Hepatocyte (in vitro differentiated cells): Measurements from ENCODE around the gene COQ2. TPM values are rescaled to one million over a fixed set of nuclear protein-coding genes. Genes with fewer than 3 reads are reported as not detected.

ENCODE experiments used
- DNase-seq: peaks from one replicate; pipeline ENCODE4 v3.0.0-alpha.2; 2016; ENCODE audit warnings: low spot score
- H2AFZ ChIP-seq: fragments of 200-600 bp; sonication (generic); 2 replicates; pipeline ENCODE4 v1.6.0; 2016; ENCODE audit warnings: antibody characterized with exemption, mild to moderate bottlenecking
- H3K27ac ChIP-seq: fragments of 200-600 bp; sonication (generic); 2 replicates; pipeline ENCODE4 v1.5.1; 2016; ENCODE audit warnings: mild to moderate bottlenecking
- H3K27me3 ChIP-seq: fragments of 200-600 bp; sonication (generic); 2 replicates; pipeline ENCODE4 v1.6.1; 2016
- H3K36me3 ChIP-seq: fragments of 200-600 bp; sonication (generic); replicated peaks from 2 replicates; pipeline ENCODE4 v1.5.1; 2016; ENCODE audit warnings: low read depth; ENCODE audit not compliant: insufficient read depth
- H3K4me1 ChIP-seq: fragments of 200-600 bp; sonication (generic); 2 replicates; pipeline ENCODE4 v1.5.1; 2016; ENCODE audit warnings: mild to moderate bottlenecking, moderate library complexity; ENCODE audit not compliant: insufficient read depth
- H3K4me2 ChIP-seq: fragments of 200-600 bp; sonication (generic); 2 replicates; pipeline ENCODE4 v1.6.0; 2016
- H3K4me3 ChIP-seq: fragments of 200-600 bp; sonication (generic); 2 replicates; pipeline ENCODE4 v1.5.1; 2016; ENCODE audit warnings: mild to moderate bottlenecking
- H3K79me2 ChIP-seq: fragments of 200-600 bp; sonication (generic); 2 replicates; pipeline ENCODE4 v1.6.0; 2017; ENCODE audit warnings: mild to moderate bottlenecking
- H3K9me2 ChIP-seq: fragments of 200-600 bp; sonication (generic); replicated peaks from 2 replicates; pipeline ENCODE4 v1.6.0; 2017; ENCODE audit warnings: mild to moderate bottlenecking; ENCODE audit not compliant: insufficient read depth
- H3K9me3 ChIP-seq: fragments of 200-600 bp; sonication (generic); 2 replicates; pipeline ENCODE4 v1.5.1; 2016; ENCODE audit warnings: low read depth, mild to moderate bottlenecking
- H4K20me1 ChIP-seq: fragments of 200-600 bp; sonication (generic); 2 replicates; pipeline ENCODE4 v1.6.0; 2016; ENCODE audit warnings: mild to moderate bottlenecking; ENCODE audit not compliant: insufficient read depth, poor library complexity, severe bottlenecking
- CTCF ChIP-seq: fragments of 200-600 bp; sonication (generic); IDR thresholded peaks from 2 replicates; pipeline ENCODE4 v1.5.1; 2016; ENCODE audit warnings: antibody characterized with exemption, mild to moderate bottlenecking; ENCODE audit not compliant: poor library complexity
- EZH2 ChIP-seq: fragments of 200-600 bp; sonication (generic); IDR thresholded peaks from 2 replicates; pipeline ENCODE4 v1.6.1; 2016; ENCODE audit warnings: antibody characterized with exemption, mild to moderate bottlenecking, borderline replicate concordance
- EZH2phosphoT487 ChIP-seq: fragments of 200-600 bp; sonication (generic); IDR thresholded peaks from one replicate; pipeline ENCODE4 v1.6.1; 2018; ENCODE audit warnings: antibody characterized with exemption, mild to moderate bottlenecking, low read depth, moderate library complexity; ENCODE audit not compliant: unreplicated experiment, severe bottlenecking
- WGBS: methylation state at CpG from one replicate; pipeline ENCODE4 v1.1.6; 2016; ENCODE audit warnings: low lambda C conversion rate; ENCODE audit errors: missing lambda C conversion rate; 5-methylcytosine and 5-hydroxymethylcytosine counted together
- polyA plus RNA-seq: library from polyadenylated mRNA; unstranded; fragments of >200 nt; fragmentation: Nextera tagmentation; extraction: Ambion mirVana; gene quantifications from 2 replicates; pipeline ENCODE4 v1.2.1, GENCODE V29; 2016
- total RNA-seq: library from RNA; depleted of rRNA; stranded (reverse); fragments of >200 nt; gene quantifications from 2 replicates; pipeline ENCODE4 v1.2.3, GENCODE V29; 2014

Gene COQ2
- total and polyA plus RNA-seq, 2 experiments from 2014 or later: 13.4 to 18.6 TPM

GRCh38 chr4:83307920-83308319 lies 23.3 kb upstream of the COQ2 start:
- TF ChIP-seq EZH2phosphoT487 (no peak), CTCF (no peak), EZH2 (no peak)
- H3K4me1 ChIP-seq: no peaks in the 10 kb centered on the region
- H3K36me3 ChIP-seq: no peaks in the 10 kb centered on the region
- no peak overlapping the region for H3K4me3 ChIP-seq
- no peak overlapping the region for H3K27ac ChIP-seq
- DNase-seq: no peak
- WGBS: 79% methylated on average over 7 of the region's 7 CpGs
- no peaks in the 10 kb centered on the region for H3K27me3 ChIP-seq
- no peak overlapping the region for H2AFZ ChIP-seq
- no peaks in the 10 kb centered on the region for H3K79me2 ChIP-seq
- H3K4me2 ChIP-seq: no peak overlapping the region
- no peaks in the 10 kb centered on the region for H3K9me3 ChIP-seq
- no peaks in the 10 kb centered on the region for H3K9me2 ChIP-seq
- H4K20me1 ChIP-seq: no peaks in the 10 kb centered on the region

GRCh38 chr4:83305187-83305586 lies 20.6 kb upstream of the COQ2 start:
- Histone ChIP-seq H3K4me1 (no peaks in the 10 kb centered on the region), H3K4me2 (no peak overlapping the region), H3K9me2 (no peaks in the 10 kb centered on the region), H2AFZ (no peak overlapping the region), H3K9me3 (no peaks in the 10 kb centered on the region), H3K4me3 (no peak overlapping the region), H4K20me1 (no peaks in the 10 kb centered on the region), H3K27ac (no peak overlapping the region), H3K36me3 (no peaks in the 10 kb centered on the region), H3K79me2 (no peaks in the 10 kb centered on the region), H3K27me3 (no peaks in the 10 kb centered on the region)
- no peak for DNase-seq
- no peak for TF ChIP-seq CTCF
- TF ChIP-seq EZH2phosphoT487: no peak
- no peak for TF ChIP-seq EZH2
- 96% methylated on average over 2 of the region's 2 CpGs for WGBS

- H3K27me3 ChIP-seq: no peaks in the 10 kb centered on the region
- 73% methylated on average over 3 of the region's 3 CpGs for WGBS
- DNase-seq: no peak
These were observed 13.1 kb upstream of the COQ2 start for GRCh38 chr4:83297548-83298260.

More at GRCh38 chr4:83297548-83298260, 13.1 kb upstream of the COQ2 start:
- H3K36me3 ChIP-seq: no peaks in the 10 kb centered on the region
- H3K79me2 ChIP-seq: no peaks in the 10 kb centered on the region
- no peaks in the 10 kb centered on the region for H4K20me1 ChIP-seq
- H3K4me1 ChIP-seq: no peaks in the 10 kb centered on the region
- no peaks in the 10 kb centered on the region for H3K9me3 ChIP-seq
- TF ChIP-seq EZH2 (no peak), CTCF (no peak), EZH2phosphoT487 (no peak)
- H3K27ac ChIP-seq: no peak overlapping the region
- H3K9me2 ChIP-seq: no peaks in the 10 kb centered on the region
- H2AFZ ChIP-seq: no peak overlapping the region
- no peak overlapping the region for H3K4me2 ChIP-seq
- H3K4me3 ChIP-seq: no peak overlapping the region
